Activated CD8-positive, alpha-beta memory T cell treated with anti-CD3 and anti-CD28 coated beads for 36 hours (primary cell): ENCODE measurements around the gene HIPK3. TPM values are rescaled to one million over a fixed set of nuclear protein-coding genes. Genes with fewer than 3 reads are reported as not detected.

Experiments used
- CTCF ChIA-PET: fragments of 350-600 bp; sonication (Branson Sonifier 250); formaldehyde crosslinking; loops from one replicate; lab custom pipeline; 2021; ENCODE audit warnings: antibody characterized with exemption; lab: Charles Lee
- POLR2A ChIA-PET: fragments of 350-600 bp; sonication (Branson Sonifier 250); formaldehyde crosslinking; loops from one replicate; lab custom pipeline; 2021; ENCODE audit warnings: antibody characterized with exemption; lab: Charles Lee
- total RNA-seq, 2 experiments: library from RNA; stranded (reverse); gene quantifications; one replicate each; pipeline ENCODE4 v1.2.3, GENCODE V29; 2021

HIPK3 gene
- total RNA-seq, 2 experiments from 2014 or later: 41.2 to 43.8 TPM

GRCh38 chr11:33379947-33380346 lies 122.8 kb downstream of the HIPK3 start:
- POLR2A ChIA-PET: no interaction called here
- CTCF ChIA-PET: no interaction called here

GRCh38 chr11:33383075-33383919 lies 126.1 kb downstream of the HIPK3 start:
- ChIA-PET POLR2A (no interaction called here), CTCF (interaction anchor here (0.7 kb wide), 1 partner anchor 13 kb away, joined by 3 read pairs; no protein-coding TSS in a partner anchor)

GRCh38 chr11:33383920-33384209 lies 126.7 kb downstream of the HIPK3 start:
- ChIA-PET CTCF (no interaction called here), POLR2A (no interaction called here)

- ChIA-PET POLR2A (no interaction called here), CTCF (no interaction called here)
Observed at GRCh38 chr11:33384220-33384619, 127.0 kb downstream of the HIPK3 start.

GRCh38 chr11:33387581-33387980 lies 130.4 kb downstream of the HIPK3 start:
- CTCF ChIA-PET: no interaction called here
- POLR2A ChIA-PET: no interaction called here

- CTCF ChIA-PET: interaction anchor here (1.5 kb wide), 1 partner anchor 25 kb away, joined by 3 read pairs; no protein-coding TSS in a partner anchor
- POLR2A ChIA-PET: no interaction called here
Observed at GRCh38 chr11:33387996-33388395, 130.8 kb downstream of the HIPK3 start.

- POLR2A ChIA-PET: interaction anchor here (0.6 kb wide), 1 partner anchor 664 kb away, joined by 5 read pairs; no protein-coding TSS in a partner anchor
- CTCF ChIA-PET: interaction anchor here (1.5 kb wide), 1 partner anchor 24 kb away, joined by 3 read pairs; no protein-coding TSS in a partner anchor
Observed at GRCh38 chr11:33388793-33389525, 131.8 kb downstream of the HIPK3 start.

GRCh38 chr11:33389635-33390034 lies 132.5 kb downstream of the HIPK3 start:
- POLR2A ChIA-PET: no interaction called here
- CTCF ChIA-PET: interaction anchor here (1.5 kb wide), 1 partner anchor 23 kb away, joined by 3 read pairs; no protein-coding TSS in a partner anchor

- POLR2A ChIA-PET: no interaction called here
- CTCF ChIA-PET: no interaction called here
Observed at GRCh38 chr11:33390944-33391892, 134.0 kb downstream of the HIPK3 start.

GRCh38 chr11:33391893-33392251 lies 134.7 kb downstream of the HIPK3 start:
- CTCF ChIA-PET: no interaction called here
- POLR2A ChIA-PET: no interaction called here

- POLR2A ChIA-PET: no interaction called here
- CTCF ChIA-PET: no interaction called here
Observed at GRCh38 chr11:33394431-33395109, 137.4 kb downstream of the HIPK3 start.

GRCh38 chr11:33396361-33396760 lies 139.2 kb downstream of the HIPK3 start:
- CTCF ChIA-PET: interaction anchor here (0.6 kb wide), 1 partner anchor 13 kb away, joined by 3 read pairs; no protein-coding TSS in a partner anchor
- POLR2A ChIA-PET: no interaction called here

- POLR2A ChIA-PET: no interaction called here
- CTCF ChIA-PET: no interaction called here
Observed at GRCh38 chr11:33399421-33399820, 142.2 kb downstream of the HIPK3 start.

GRCh38 chr11:33402066-33402465 lies 144.9 kb downstream of the HIPK3 start:
- CTCF ChIA-PET: no interaction called here
- POLR2A ChIA-PET: no interaction called here

- CTCF ChIA-PET: no interaction called here
- POLR2A ChIA-PET: interaction anchor here (0.6 kb wide), 1 partner anchor 234 kb away, joined by 3 read pairs; no protein-coding TSS in a partner anchor
Observed at GRCh38 chr11:33403344-33403743, 146.2 kb downstream of the HIPK3 start.

- ChIA-PET POLR2A (no interaction called here), CTCF (no interaction called here)
Observed at GRCh38 chr11:33405834-33406602, 148.8 kb downstream of the HIPK3 start.
